ENCODE measurements around the gene PNPLA2. TPM values are rescaled to one million over a fixed set of nuclear protein-coding genes. Genes with fewer than 3 reads are reported as not detected.

The PNPLA2 gene
- total RNA-seq, 1 donor from 2014 or later, result 34.7 TPM

DNA sequence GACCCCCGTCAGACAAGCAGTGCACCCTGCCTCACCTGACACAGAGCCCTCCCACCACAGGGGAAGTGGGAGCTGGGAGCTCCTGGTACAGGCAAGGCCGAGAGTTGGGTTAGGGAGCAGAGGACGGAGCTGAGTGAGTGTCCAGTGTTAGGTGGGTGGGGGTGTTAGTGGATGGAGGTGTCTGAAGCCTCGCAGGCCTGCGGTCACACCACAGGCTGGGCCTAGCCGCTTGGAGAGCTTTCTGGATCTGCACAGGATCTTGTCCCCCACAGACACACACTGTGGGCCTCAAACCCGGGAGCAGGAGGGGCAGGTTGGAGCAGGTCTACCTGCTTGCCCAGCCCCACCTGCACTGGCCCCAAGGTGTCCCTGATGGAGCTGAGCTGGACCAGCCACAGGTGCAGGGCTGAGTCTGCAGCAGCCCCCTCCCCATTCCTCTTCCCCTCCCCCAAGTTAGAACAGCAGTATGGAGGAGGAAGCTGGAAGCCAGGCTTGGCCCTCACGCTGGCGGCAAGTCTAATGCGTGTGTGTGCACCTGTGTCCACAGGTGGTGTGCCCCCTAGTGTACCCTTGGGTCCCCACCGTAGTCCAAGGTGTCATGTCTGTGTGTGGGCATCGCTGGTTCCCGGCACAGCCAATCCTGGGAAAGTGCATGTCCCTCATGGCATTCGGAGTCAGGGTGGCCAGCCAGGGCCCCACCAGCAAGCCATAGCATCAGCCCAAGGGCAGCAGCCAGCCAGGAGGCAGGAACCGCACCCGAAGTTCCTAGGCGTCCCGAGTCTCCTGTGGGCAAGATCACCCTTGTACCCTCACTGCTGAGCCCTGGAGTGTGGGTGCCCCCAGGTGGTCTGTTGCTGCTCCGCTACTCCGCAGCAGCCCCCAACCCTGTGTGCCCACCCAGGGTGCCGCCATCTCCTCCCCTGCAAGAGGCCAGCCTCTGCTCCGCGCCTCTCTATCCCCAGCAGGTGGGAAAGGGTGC is 39.4 kb upstream of the PNPLA2 start:
- H3K4me3 ChIP-seq (ENCODE audit: low read depth, low read length), result no peak overlapping the region
- TF ChIP-seq, protein P1, sequence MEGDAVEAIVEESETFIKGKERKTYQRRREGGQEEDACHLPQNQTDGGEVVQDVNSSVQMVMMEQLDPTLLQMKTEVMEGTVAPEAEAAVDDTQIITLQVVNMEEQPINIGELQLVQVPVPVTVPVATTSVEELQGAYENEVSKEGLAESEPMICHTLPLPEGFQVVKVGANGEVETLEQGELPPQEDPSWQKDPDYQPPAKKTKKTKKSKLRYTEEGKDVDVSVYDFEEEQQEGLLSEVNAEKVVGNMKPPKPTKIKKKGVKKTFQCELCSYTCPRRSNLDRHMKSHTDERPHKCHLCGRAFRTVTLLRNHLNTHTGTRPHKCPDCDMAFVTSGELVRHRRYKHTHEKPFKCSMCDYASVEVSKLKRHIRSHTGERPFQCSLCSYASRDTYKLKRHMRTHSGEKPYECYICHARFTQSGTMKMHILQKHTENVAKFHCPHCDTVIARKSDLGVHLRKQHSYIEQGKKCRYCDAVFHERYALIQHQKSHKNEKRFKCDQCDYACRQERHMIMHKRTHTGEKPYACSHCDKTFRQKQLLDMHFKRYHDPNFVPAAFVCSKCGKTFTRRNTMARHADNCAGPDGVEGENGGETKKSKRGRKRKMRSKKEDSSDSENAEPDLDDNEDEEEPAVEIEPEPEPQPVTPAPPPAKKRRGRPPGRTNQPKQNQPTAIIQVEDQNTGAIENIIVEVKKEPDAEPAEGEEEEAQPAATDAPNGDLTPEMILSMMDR (conservative IDR thresholded peaks at IDR 0.05; ENCODE audit: low read depth, low read length), result no peak
- no peak for DNase-seq (ENCODE audit: low read depth)

DNA sequence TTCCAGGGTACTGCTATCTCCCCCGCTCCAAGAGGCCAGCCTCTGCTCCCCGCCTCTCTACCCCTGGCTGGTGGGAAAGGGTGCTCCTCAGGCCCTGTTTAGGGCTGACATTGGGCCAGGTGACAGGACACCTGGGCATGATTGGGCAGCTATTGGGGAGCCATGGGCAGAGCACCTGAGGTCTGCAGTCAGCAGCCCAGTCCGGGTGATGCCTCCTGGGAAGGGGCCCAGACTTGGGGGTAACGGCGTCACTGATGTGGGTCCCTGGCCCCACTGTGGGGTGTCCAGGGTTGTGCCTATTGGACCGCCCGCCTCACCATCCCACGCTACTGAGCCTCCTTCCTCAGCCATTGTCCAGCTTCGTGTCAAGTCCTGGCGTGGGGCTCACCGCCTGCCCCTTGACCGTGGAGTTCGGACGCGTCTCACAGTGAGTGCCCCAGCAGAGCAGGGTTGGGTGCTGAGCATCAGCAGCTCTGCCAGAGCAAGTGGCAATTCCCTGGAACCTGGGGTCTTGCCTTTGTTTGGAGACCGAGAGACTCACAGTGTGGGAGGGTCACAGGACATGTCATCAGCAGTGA is 38.7 kb upstream of the PNPLA2 start:
- DNase-seq (ENCODE audit: low read depth), result no peak
- no peak overlapping the region for H3K4me3 ChIP-seq (ENCODE audit: low read depth, low read length)
- TF ChIP-seq, protein P1 (conservative IDR thresholded peaks at IDR 0.05; ENCODE audit: low read depth, low read length), result no peak

DNA sequence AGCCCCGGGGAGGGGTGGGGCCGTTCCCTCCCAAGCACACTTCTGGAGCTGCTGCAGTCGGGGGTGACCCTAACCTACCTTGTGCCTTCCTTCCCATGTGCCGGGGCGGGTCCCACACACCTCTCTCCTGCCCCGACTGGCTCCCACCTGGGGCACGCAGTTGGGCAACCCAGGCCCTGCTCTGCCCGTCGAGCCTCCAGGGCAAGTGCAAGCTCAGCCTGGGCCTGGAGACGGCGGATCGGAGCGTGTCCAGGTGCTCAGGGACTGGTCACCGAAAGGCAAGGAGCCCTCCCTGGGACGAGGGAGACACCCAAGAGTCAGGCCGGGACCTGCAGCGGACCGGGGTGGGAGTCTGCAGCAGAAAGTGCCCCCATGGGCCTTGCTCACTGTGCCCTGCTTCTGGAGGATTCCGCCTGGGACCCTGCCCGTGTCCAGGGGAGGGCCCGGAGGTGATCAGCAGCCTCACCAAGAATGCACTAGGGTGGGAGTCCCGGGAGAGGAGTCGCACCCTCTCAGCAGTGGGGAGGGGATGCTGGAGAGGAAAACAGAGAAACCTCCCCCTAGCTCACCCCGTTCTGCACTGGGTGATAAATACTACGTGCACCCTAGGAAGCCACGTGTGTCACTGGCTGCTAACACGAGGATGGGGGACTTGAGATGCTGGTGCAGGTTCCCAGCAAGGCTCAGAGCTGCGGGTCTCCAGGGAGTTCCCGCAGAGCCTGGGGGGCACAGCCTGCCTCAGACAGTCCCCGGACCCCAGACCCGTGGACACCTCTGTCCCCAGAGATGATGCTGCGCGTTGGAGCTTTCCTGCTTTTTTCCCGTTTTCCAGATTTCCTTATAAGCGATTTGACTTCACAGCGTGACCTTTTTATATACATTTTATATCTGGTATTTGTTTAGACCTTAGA is 36.2 kb upstream of the PNPLA2 start:
- no peak overlapping the region for H3K4me3 ChIP-seq (ENCODE audit: low read depth, low read length)
- TF ChIP-seq, protein P1 (conservative IDR thresholded peaks at IDR 0.05; ENCODE audit: low read depth, low read length), result no peak
- DNase-seq (ENCODE audit: low read depth), result no peak

DNA sequence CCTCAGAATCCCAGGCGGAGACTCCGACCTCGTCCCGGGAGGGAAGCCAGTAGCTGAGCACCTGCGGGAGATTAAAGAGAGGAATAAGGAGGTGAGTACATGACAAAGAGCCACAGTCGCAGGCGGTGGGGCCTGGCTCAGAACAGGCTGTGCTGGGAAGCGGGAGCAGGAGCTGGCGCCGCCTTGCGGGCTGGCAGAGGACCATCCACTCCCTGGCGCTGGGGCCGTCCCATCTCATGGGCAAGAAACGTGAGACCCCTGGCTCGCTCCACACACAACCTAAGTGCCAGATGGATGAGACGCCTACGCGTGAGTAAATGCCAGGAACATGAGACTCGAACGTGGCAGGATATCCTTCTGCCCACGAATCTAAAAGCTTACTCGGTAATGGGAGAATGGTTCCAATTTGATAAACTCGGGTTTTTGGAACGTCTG is 35.1 kb upstream of the PNPLA2 start:
- TF ChIP-seq, protein P1 (conservative IDR thresholded peaks at IDR 0.05; ENCODE audit: low read depth, low read length), result peak; percentile 52
- DNase-seq (ENCODE audit: low read depth), result no peak

DNA sequence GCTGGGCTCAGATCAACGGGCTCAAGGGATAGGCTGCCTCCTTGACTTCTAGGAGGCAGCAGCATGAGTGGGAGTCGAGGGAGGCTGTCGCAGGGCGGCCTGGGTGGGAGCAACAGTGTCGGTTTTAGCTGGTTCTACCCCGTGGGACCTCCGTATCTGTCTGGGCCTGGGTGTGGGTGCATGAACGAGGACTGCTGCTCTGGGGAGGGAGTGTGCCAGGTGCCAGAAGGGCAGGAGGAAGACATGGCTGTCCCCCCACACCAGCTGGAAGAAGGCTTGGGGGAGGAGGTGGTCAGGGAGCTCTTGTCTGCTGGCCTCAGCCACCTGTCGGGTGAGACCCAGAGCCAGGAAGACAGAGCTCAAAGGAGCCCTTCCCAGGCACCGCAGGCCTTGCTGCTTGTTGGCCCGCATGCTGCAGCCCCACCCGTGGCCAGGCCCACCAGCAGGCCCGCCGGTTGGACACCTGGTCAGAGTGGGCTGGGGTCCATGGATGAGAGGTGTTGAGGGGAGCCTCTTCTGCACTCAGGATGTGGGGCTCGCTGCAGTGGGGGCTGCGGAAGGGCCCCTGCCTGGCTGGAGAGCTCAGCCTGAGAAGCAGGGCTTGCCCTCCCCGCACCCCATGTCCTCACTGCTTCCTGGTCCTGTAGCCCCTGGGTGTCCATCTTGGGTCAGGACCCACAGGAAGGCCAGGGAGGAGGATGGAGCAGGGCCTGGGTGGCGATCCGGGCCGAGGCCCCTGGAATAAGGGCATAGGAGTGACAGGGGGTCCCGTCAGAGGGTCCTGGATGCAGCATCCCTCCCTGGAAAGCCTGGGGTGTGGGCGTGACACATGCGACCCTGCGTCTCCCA is 32.3 kb upstream of the PNPLA2 start:
- no peak overlapping the region for H3K4me3 ChIP-seq (ENCODE audit: low read depth, low read length)
- TF ChIP-seq, protein P1 (conservative IDR thresholded peaks at IDR 0.05; ENCODE audit: low read depth, low read length), result no peak

More for the DNA sequence above, 35.1 kb upstream of the PNPLA2 start:
- no peak overlapping the region for H3K4me3 ChIP-seq (ENCODE audit: low read depth, low read length)

More for the DNA sequence above, 32.3 kb upstream of the PNPLA2 start:
- DNase-seq (ENCODE audit: low read depth), result no peak

Measured in epithelial cell of proximal tubule (primary cell).